Stimulated activated CD4-positive, alpha-beta T cell treated with anti-CD3 and anti-CD28 coated beads, Interleukin-4, amount 100 ng/mL, for 1 hour (primary cell): ENCODE results near the gene SYNRG.

ENCODE experiments used
- DNase-seq: peaks from one replicate; pipeline ENCODE4 v3.0.0-alpha.2; 2020

SYNRG gene

GRCh38 chr17:37605081-37605480 is 4.1 kb downstream of the SYNRG start:
- no peak for DNase-seq

- no peak for DNase-seq
Observed at GRCh38 chr17:37604556-37604955, 4.7 kb downstream of the SYNRG start.

- DNase-seq = no peak
Observed at GRCh38 chr17:37598145-37598544, 11.1 kb downstream of the SYNRG start.

GRCh38 chr17:37592291-37592690 is 16.9 kb downstream of the SYNRG start:
- DNase-seq = no peak

DNA sequence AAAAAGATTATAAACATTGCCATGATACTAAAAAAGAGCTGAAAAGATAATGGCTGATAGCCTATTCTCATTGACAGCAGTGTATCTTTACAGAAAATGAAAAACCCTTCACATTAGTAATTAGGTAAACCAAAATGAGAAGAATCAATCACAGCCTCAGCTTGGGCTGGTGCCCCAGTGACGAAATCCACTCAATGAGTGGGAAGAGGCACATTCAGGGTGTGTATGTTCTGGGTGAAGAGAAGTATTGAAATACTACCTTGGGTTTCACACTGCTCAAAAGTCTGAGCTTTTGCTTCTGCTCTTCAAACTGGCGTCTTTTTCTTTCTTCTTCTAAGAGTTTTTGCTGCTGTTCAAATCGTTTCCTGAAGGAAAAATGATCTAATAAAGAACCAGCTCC is 24.2 kb downstream of the SYNRG start:
- no peak for DNase-seq

DNA sequence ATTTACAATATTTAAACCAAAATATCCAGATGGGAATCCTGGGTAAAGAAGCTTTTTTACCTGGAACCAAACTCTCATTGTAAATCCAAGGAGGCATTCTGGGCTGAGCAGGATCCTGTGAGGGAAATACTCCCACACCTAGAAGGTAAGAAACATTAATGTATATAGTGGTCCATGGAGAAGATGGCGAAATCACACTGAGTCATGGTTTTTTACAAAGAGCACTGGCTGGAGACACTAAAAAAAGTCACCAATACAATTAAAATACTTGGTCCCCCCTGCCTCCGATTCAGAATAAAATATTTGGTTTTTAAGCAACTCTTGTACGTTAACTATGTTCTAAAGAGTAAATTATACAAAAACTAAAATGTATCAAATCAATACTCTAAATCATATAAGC is 32.9 kb downstream of the SYNRG start:
- no peak for DNase-seq

DNA sequence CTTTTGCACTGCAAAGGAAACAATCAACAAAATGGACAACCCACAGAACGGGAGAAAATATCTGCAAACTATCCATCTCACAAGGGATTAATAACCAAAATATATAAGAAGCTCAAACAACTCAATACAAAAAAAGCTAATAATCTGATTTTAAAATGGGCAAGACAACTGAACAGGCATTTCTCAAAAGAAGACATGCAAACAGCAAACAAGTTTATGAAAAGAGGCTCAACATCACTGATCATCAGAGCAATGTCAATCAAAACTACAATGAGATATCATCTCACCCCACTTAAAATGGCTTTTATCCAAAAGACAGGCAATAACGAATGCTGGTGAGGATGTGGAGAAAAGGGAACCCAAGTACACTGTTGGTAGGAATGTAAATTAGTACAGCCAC is 34.8 kb downstream of the SYNRG start:
- no peak for DNase-seq

DNA sequence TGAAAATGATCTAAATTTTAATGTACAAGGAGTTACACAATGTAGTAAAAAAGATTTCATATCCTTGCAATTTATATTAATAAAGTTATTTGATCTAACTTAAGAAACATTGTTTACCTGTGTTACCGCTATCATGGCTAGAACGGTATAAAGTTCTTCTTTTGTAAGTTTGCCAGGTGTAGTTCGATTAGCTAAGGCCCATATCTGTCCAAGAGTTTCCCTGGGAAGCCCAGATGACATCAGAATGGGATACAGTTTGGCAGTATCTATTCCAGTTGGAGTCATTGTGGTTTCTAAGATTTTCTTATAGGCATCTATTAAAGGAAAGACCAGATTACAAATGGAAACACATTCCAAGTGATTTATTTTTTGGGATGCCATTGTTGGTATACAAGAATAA is 37.5 kb downstream of the SYNRG start:
- DNase-seq = no peak

DNA sequence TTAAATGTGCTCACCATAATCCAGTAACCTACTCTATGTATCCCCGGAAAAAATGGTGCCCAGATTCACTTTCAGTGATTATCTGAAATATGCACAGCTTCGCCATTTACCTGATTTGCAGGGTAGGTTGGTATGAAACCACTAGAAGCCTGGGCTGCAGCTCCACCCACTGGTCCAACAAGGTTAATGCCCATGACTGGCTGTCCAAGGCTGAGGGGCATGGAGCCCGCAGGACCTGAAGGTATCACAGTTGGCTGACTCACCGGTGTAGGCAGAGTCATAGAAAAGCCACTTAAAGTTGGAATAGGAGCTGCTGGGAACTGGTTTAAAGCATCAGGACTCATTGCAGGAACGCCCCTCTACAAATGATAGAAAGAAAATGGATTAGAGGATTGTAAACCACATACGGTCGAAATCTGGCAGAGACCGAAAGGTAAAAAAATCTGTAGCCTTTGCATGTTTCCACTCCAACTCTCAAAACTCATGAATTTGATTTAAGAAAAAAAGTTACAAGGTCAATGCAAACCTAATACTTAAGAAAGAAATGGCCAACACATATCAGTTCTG is 38.6 kb downstream of the SYNRG start:
- DNase-seq = peak; percentile 21

GRCh38 chr17:37568350-37569053 is 40.7 kb downstream of the SYNRG start:
- no peak for DNase-seq

DNA sequence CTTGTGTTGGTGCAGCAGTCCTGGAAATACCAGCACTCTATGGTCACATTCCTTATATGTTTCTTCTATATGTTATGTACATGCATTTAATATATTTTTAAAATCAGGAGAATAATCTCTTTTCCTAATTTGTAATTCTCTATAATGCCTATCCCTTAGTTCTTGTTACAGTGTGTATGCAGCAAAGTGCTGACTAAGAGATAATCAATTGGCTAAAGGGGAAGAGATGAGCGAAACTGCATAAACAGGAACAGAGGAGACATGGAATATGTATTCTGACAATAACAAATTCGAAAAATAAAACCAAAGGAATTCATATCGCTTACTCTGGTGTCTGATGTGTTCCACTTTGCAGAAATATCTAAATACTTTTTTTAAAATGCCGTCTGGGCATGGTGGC is 41.7 kb downstream of the SYNRG start:
- no peak for DNase-seq

- no peak for DNase-seq
Observed at GRCh38 chr17:37567137-37567536, 42.1 kb downstream of the SYNRG start.

DNA sequence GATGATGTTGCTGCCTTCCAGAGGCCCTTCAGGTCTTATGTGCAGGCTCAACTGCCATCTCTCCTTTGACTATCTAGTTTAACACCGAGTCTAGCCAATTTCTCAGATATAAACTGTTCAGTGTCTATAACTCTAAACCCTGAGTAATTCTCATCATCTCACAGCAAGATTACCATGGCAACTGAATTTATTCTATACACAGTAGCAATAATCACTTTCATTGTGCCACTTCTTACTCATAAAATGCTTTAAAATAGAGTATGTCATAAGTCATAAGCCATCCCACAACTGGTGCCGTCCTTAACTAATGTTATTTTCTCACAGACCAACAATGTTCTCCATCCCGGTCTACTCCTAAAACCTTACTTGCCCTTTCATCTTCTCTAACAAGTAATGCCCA is 45.0 kb downstream of the SYNRG start:
- no peak for DNase-seq

- no peak for DNase-seq
Observed at GRCh38 chr17:37562016-37562745, 47.0 kb downstream of the SYNRG start.

- no peak for DNase-seq
Observed at GRCh38 chr17:37558299-37558698, 50.9 kb downstream of the SYNRG start.

GRCh38 chr17:37557482-37557881 is 51.7 kb downstream of the SYNRG start:
- DNase-seq = no peak

DNA sequence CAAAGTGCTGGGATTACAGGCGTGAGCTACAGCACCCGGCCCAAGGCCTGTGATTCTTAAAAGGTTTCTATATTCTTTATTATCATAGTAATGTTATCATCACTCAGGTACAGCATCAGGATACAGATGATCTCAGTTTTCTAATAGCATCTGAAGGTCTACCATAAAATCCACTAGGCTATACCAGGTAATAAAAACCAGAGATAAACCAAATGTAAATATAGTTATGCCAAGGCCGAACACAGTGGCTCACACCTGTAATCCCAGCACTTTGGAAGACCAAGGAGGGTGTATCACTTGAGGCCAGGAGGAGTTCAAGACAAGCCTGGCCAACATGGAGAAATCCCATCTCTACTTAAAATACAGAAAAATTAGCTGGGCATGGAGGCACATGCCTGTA is 53.8 kb downstream of the SYNRG start:
- DNase-seq = no peak

- no peak for DNase-seq
Observed at GRCh38 chr17:37553401-37553966, 55.7 kb downstream of the SYNRG start.

GRCh38 chr17:37551788-37552187 is 57.4 kb downstream of the SYNRG start:
- DNase-seq = no peak

GRCh38 chr17:37547986-37548385 is 61.2 kb downstream of the SYNRG start:
- no peak for DNase-seq

GRCh38 chr17:37546302-37546701 is 62.9 kb downstream of the SYNRG start:
- no peak for DNase-seq

DNA sequence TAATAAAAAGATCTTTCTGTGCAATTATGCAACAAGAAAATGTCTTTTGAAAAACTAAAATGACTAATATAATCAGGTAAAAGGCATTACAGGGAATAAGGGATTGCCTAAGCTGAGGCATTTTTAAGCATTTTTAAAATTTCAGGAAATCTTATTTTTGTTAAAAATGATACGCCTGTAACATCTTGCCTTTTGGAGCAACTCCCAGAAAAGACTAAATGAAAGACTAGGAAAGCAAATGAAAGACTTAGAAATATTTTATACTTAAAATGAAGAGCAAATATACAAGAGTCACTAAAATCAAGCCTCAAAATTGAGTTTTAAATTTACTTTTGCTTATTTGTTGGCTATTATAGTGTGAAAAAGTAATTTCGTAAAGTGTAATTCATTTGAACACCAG is 63.7 kb downstream of the SYNRG start:
- DNase-seq = no peak

DNA sequence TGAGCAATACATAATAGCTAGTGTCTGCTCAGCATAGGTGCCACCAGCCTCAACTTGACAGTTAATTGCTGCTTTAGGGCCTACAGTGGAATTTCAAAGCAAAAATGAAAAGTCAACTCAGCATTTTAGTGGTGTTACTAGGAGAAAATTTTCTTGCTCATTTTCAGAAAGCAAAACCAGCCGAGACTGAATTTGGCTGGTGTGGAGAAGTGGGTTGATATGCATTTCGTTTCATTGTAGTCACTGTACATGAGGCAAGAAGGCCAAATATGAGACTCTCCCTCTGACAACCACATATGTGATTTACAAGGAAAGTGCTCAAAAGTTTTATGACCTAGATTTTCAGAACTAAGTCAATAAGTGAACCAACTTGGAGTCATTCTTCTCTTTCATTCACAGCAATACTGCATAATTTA is 65.6 kb downstream of the SYNRG start:
- DNase-seq = no peak
